OCI-LY7 (cell line): ENCODE results near the gene AATK. TPM values are rescaled to one million over a fixed set of nuclear protein-coding genes. Genes with fewer than 3 reads are reported as not detected.

Source experiments
- BruUV-seq: library from RNA; stranded (reverse); fragments of 400-500 nt; replicated peaks from 2 replicates; lab custom pipeline; 2021; lab: Mats Ljungman, UMichigan
- CTCF ChIA-PET: fragments of 300-600 bp; sonication (Branson Sonifier 250); formaldehyde crosslinking; loops from one replicate; lab custom pipeline; 2022; ENCODE audit warnings: antibody characterized with exemption; ENCODE audit not compliant: unreplicated experiment; lab: Charles Lee
- POLR2A ChIA-PET: fragments of 300-600 bp; sonication (Branson Sonifier 250); formaldehyde crosslinking; loops from one replicate; lab custom pipeline; 2022; ENCODE audit warnings: antibody characterized with exemption; lab: Charles Lee
- DNase-seq: peaks from one replicate; pipeline ENCODE4 v3.0.0-alpha.2; 2015; ENCODE audit warnings: low spot score
- H2AFZ ChIP-seq: fragments of 200-600 bp; sonication (generic), shearing (Covaris generic); 2 replicates; pipeline ENCODE4 v1.6.1; 2014; ENCODE audit warnings: mild to moderate bottlenecking, antibody characterized with exemption, low read length, moderate library complexity
- H3K27ac ChIP-seq: fragments of 200-600 bp; sonication (generic); 2 replicates; pipeline ENCODE4 v1.5.1; 2014; ENCODE audit warnings: mixed run types, low read depth, mild to moderate bottlenecking, moderate library complexity, low read length, inconsistent platforms; ENCODE audit not compliant: poor library complexity, severe bottlenecking
- H3K36me3 ChIP-seq: fragments of 200-600 bp; sonication (generic); 2 replicates; pipeline ENCODE4 v1.6.1; 2014; ENCODE audit warnings: mild to moderate bottlenecking, antibody characterized with exemption, low read length, moderate library complexity, mixed read lengths; ENCODE audit not compliant: insufficient read depth
- H3K4me1 ChIP-seq: fragments of 200-600 bp; sonication (generic); 2 replicates; pipeline ENCODE4 v1.5.1; 2014; ENCODE audit warnings: mild to moderate bottlenecking, low read length; ENCODE audit not compliant: insufficient read depth, poor library complexity, severe bottlenecking
- H3K4me2 ChIP-seq: fragments of 200-600 bp; sonication (generic); 2 replicates; pipeline ENCODE4 v1.6.1; 2014; ENCODE audit warnings: mild to moderate bottlenecking, low read length
- H3K4me3 ChIP-seq: fragments of 200-600 bp; sonication (generic); 2 replicates; pipeline ENCODE4 v1.5.1; 2014; ENCODE audit warnings: mild to moderate bottlenecking, low read depth, low read length; ENCODE audit not compliant: poor library complexity, severe bottlenecking
- H3K79me2 ChIP-seq: fragments of 200-600 bp; sonication (generic); 2 replicates; pipeline ENCODE4 v1.6.1; 2016; ENCODE audit warnings: low read depth, mild to moderate bottlenecking, low read length, moderate library complexity, mixed read lengths; ENCODE audit not compliant: insufficient read depth
- H3K9me2 ChIP-seq: fragments of 200-600 bp; sonication (generic); 2 replicates; pipeline ENCODE4 v1.6.1; 2016; ENCODE audit warnings: mild to moderate bottlenecking, low read length, mixed read lengths; ENCODE audit not compliant: insufficient read depth
- H3K9me3 ChIP-seq: fragments of 200-600 bp; sonication (generic); 2 replicates; pipeline ENCODE4 v1.6.1; 2014; ENCODE audit warnings: mild to moderate bottlenecking, mixed run types, low read length, mixed read lengths
- H4K20me1 ChIP-seq: fragments of 200-600 bp; sonication (generic); 2 replicates; pipeline ENCODE4 v1.6.1; 2014; ENCODE audit warnings: mild to moderate bottlenecking, antibody characterized with exemption, low read length, moderate library complexity, mixed read lengths; ENCODE audit not compliant: insufficient read depth
- CTCF ChIP-seq: fragments of 200-600 bp; sonication (generic); conservative IDR thresholded peaks from 2 replicates; pipeline ENCODE4 v1.5.1; 2014; ENCODE audit warnings: mild to moderate bottlenecking, antibody characterized with exemption, low read length, moderate library complexity, mixed read lengths
- EZH2phosphoT487 ChIP-seq: fragments of 200-600 bp; sonication (generic); IDR thresholded peaks from 2 replicates; pipeline ENCODE4 v1.6.1; 2018; ENCODE audit warnings: low read depth, borderline replicate concordance, mild to moderate bottlenecking, mixed run types, antibody characterized with exemption, low read length, moderate library complexity, mixed read lengths
- intact Hi-C: fragments of 100-400 bp; cut with micrococcal nuclease; formaldehyde crosslinking; loops from one replicate; pipeline ENCODE4 v1.10.0; 2022; ENCODE audit not compliant: unreplicated experiment
- total RNA-seq, 2 experiments: library from RNA; depleted of rRNA in 1 of 2; stranded (reverse); fragments of >200 nt in 1 of 2; shearing (Covaris generic) in 1 of 2; gene quantifications; 2 replicates each; pipeline ENCODE4 v1.2.3, GENCODE V29; 2014 to 2022

The AATK gene
- total RNA-seq, 2 experiments from 2014 or later = 0.03 TPM; not detected in 1

GRCh38 chr17:81093619-81094508 is 72.2 kb downstream of the AATK start:
- Histone ChIP-seq H3K36me3 (no peaks in the 10 kb centered on the region), H3K9me2 (no peaks in the 10 kb centered on the region), H3K4me2 (no peak overlapping the region), H4K20me1 (no peaks in the 10 kb centered on the region), H3K4me3 (no peak overlapping the region), H3K4me1 (peaks cover 4% of the 10 kb centered on the region), H3K9me3 (no peaks in the 10 kb centered on the region), H3K27ac (no peak overlapping the region), H2AFZ (no peak overlapping the region), H3K79me2 (no peaks in the 10 kb centered on the region)
- ChIA-PET CTCF (no interaction called here), POLR2A (no interaction called here)
- no TSS peak for BruUV-seq
- no peak for TF ChIP-seq CTCF
- no peak for TF ChIP-seq EZH2phosphoT487
- DNase-seq = no peak
- intact Hi-C loops = no loop called here

- no peak overlapping the region for H2AFZ ChIP-seq
- H3K9me2 ChIP-seq = no peaks in the 10 kb centered on the region
- H3K4me2 ChIP-seq = no peak overlapping the region
- no peak for TF ChIP-seq CTCF
- no peak for TF ChIP-seq EZH2phosphoT487
- H3K36me3 ChIP-seq = no peaks in the 10 kb centered on the region
- ChIA-PET CTCF (interaction anchor here (0.5 kb wide), 1 partner anchor 678 kb away, joined by 3 read pairs; the partner anchor contains the start of gene ENDOV), POLR2A (no interaction called here)
- no peak overlapping the region for H3K4me3 ChIP-seq
- no peak for DNase-seq
- intact Hi-C loops = no loop called here
- peaks cover 4% of the 10 kb centered on the region for H3K4me1 ChIP-seq
- H3K79me2 ChIP-seq = no peaks in the 10 kb centered on the region
- no TSS peak for BruUV-seq
- H3K9me3 ChIP-seq = no peaks in the 10 kb centered on the region
- no peak overlapping the region for H3K27ac ChIP-seq
- H4K20me1 ChIP-seq = no peaks in the 10 kb centered on the region
Measured at GRCh38 chr17:81092518-81093095, 73.4 kb downstream of the AATK start.
